Heart left ventricle (tissue), 13 donors: ENCODE data around the gene ANKRD13B.

ENCODE experiments used
- CTCF ChIP-seq, 12 donors: fragments of 200-600 bp; sonication (generic) in 4 of 12; IDR thresholded peaks; one replicate each; pipeline versions ENCODE4 v1.5.0 to v1.8.0; 2018 to 2022; ENCODE audit warnings: antibody characterized with exemption in 12 of 12, mild to moderate bottlenecking in 5 of 12
- POLR2A ChIP-seq, 2 donors: fragments of 450-650 bp; IDR thresholded peaks; one replicate each; pipeline ENCODE4 v1.6.1; 2017; ENCODE audit warnings: antibody characterized with exemption in 2 of 2, mild to moderate bottlenecking in 2 of 2, moderate library complexity in 2 of 2
- donor health status: ischemic (EF 13 %, LVEDD 7.1; RV severe dilation, severe dysfunction).
- donor health status: DM: no; HTN: yes; CAD: no.
- donor health status: DM: no; HTN: no; CAD: no.
- donor health status: ischemic (EF 25% LVEDD 6.9; RV normal size, moderate dysfunction).
- donor health status: ischemic (EF 25% LVEDD 5.7; RV mildly dilated, moderate dysfunction).
- donor health status: ischemic (EF 35%, LVEDD 5.7; RV mildly dilated, moderate dysfunction).
- donor health status: nonischemic (EF 11% LVEDD 7.7; RV severe dilation, severe dysfunction).
- donor health status: DM: yes; HTN: yes; CAD: no.
- donor health status: PGD.
- donor health status: ischemic (EF 29% LVEDD 5.4; RV normal size, mild dysfunction).
- donor health status: nonischemic (EF 23%, LVEDD 6.1; RV moderate dilation, normal function).

DNA sequence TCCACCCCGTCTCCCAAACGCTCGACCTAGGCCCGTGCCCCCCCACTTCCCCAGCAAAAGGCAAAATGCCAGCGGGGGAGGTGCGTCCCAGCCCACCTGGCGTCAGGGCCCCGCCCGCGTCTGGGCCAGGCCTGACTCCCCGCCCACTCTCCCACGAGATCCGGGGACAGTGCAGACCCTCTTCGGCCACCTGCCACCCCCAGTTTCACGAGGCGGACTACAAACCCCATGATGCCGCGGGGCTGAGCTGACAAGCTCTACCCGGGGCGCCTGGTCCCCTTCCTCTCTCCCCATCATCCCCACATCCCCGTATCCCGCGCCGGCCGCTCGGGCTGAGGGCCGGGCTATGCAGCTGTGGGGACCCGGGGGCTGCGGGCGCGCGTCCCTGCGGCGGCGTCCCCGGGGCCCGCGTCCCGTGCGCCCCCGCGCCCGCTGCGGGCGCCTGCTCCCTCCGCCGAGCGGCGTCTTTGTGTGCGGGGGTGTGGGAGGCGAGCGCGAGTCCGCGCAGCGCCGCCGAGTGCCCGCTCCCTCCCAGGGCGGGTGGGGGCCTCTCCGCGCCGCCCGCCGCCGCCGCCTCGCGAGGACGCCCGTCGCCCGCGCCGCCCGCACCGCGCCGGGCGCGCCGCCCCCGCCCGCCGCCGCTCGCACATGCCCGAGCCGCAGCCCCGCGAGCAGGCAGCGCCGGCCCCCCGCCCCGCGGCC is at the start of gene ANKRD13B:
- TF ChIP-seq CTCF (IDR thresholded peaks at IDR 0.05) (no peak), POLR2A (IDR thresholded peaks at IDR 0.05) (no peak)
